Calu3 (cell line): ENCODE measurements around the gene CACNA1C. TPM values are rescaled to one million over a fixed set of nuclear protein-coding genes. Genes with fewer than 3 reads are reported as not detected.

Experiments
- BruUV-seq: library from RNA; stranded (reverse); fragments of 400-500 nt; replicated peaks from 2 replicates; lab custom pipeline; 2021; lab: Mats Ljungman, UMichigan
- CTCF ChIA-PET: fragments of 300-600 bp; sonication (Branson Sonifier 250); formaldehyde crosslinking; loops from one replicate; lab custom pipeline; 2022; ENCODE audit warnings: antibody characterized with exemption; lab: Charles Lee
- DNase-seq: peaks from one replicate; pipeline ENCODE4 v3.0.0; 2022
- H3K27ac Mint-ChIP-seq: one replicate; pipeline ENCODE4 v1.8.0; 2022; ENCODE audit warnings: mixed read lengths; ENCODE audit not compliant: unreplicated experiment
- H3K27me3 Mint-ChIP-seq: one replicate; pipeline ENCODE4 v1.8.0; 2022; ENCODE audit warnings: mixed read lengths; ENCODE audit not compliant: unreplicated experiment
- H3K36me3 Mint-ChIP-seq: one replicate; pipeline ENCODE4 v1.8.0; 2022; ENCODE audit warnings: mild to moderate bottlenecking, moderate library complexity, mixed read lengths; ENCODE audit not compliant: insufficient read depth, unreplicated experiment
- H3K4me1 Mint-ChIP-seq: one replicate; pipeline ENCODE4 v1.8.0; 2022; ENCODE audit warnings: mild to moderate bottlenecking, low read depth, mixed read lengths; ENCODE audit not compliant: unreplicated experiment
- H3K4me3 Mint-ChIP-seq: one replicate; pipeline ENCODE4 v1.8.0; 2022; ENCODE audit warnings: mild to moderate bottlenecking, low read depth, moderate library complexity, mixed read lengths; ENCODE audit not compliant: unreplicated experiment
- H3K9me3 Mint-ChIP-seq: one replicate; pipeline ENCODE4 v1.8.0; 2022; ENCODE audit warnings: low read depth, mixed read lengths; ENCODE audit not compliant: unreplicated experiment
- intact Hi-C: fragments of 100-400 bp; cut with micrococcal nuclease; formaldehyde crosslinking; loops from one replicate; pipeline ENCODE4 v1.10.0; 2022; ENCODE audit not compliant: unreplicated experiment
- total RNA-seq: library from RNA; stranded (reverse); gene quantifications from 2 replicates; pipeline ENCODE4 v1.2.3, GENCODE V29; 2022
- TF ChIP-seq, protein P1 (sequence below): fragments of 200-600 bp; IDR thresholded peaks from one replicate; pipeline ENCODE4 v1.8.0; 2022; ENCODE audit warnings: antibody characterized with exemption; ENCODE audit not compliant: unreplicated experiment

Gene CACNA1C
- total RNA-seq, 1 experiment from 2014 or later: not detected

DNA sequence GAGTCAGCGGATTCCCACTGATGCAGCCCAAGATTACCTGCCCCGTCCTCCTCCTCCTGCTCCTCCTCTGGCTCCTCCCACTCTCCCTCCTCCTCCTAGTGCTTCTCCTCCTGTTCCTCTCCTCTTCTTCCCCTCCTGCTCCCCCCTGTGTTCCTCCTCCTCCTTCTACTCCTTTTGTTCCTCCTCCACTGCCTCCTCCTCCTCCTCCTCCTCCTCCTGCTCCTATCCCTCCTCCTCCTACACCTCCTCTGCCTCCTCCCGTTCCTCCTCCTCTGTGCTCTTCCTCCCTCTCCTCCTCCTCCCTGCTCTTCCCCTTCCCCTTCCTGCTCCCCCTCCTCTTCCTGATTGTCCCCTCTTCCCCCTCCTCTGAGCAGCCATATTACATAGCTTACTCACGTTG, 141.3 kb downstream of the CACNA1C start:
- Mint-ChIP-seq H3K36me3 (no peaks in the 10 kb centered on the region), H3K9me3 (no peaks in the 10 kb centered on the region), H3K27me3 (peaks cover 80% of the 10 kb centered on the region), H3K4me3 (no peak overlapping the region), H3K27ac (no peak overlapping the region), H3K4me1 (peaks cover 5% of the 10 kb centered on the region)
- TF ChIP-seq, protein P1, sequence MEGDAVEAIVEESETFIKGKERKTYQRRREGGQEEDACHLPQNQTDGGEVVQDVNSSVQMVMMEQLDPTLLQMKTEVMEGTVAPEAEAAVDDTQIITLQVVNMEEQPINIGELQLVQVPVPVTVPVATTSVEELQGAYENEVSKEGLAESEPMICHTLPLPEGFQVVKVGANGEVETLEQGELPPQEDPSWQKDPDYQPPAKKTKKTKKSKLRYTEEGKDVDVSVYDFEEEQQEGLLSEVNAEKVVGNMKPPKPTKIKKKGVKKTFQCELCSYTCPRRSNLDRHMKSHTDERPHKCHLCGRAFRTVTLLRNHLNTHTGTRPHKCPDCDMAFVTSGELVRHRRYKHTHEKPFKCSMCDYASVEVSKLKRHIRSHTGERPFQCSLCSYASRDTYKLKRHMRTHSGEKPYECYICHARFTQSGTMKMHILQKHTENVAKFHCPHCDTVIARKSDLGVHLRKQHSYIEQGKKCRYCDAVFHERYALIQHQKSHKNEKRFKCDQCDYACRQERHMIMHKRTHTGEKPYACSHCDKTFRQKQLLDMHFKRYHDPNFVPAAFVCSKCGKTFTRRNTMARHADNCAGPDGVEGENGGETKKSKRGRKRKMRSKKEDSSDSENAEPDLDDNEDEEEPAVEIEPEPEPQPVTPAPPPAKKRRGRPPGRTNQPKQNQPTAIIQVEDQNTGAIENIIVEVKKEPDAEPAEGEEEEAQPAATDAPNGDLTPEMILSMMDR: no peak
- BruUV-seq: no TSS peak
- DNase-seq: no peak
- CTCF ChIA-PET: interaction anchor here (0.6 kb wide), 2 partner anchors 35 to 274 kb away, joined by 4 to 11 read pairs; no protein-coding TSS in a partner anchor
- intact Hi-C loops: no loop called here

DNA sequence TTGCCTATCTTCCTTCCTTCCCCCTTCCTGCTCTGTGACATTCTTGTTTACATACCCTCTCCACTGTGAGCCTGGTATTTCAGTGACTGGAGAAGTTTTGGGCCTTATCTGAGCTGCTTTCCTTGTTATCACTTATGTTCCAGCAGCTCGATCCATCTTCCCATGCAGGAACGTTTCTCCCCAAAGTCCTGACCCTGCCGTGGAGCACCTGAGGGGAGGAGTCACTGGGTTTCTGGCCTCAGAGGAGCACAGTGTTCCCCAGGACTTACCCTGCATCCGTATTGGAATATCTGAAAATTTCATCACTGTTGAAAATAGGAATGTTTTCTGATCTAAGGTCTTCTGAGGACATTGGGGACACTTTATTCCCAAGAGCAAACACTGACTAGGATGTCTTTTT, 141.8 kb downstream of the CACNA1C start:
- peaks cover 5% of the 10 kb centered on the region for H3K4me1 Mint-ChIP-seq
- CTCF ChIA-PET: interaction anchor here (0.6 kb wide), 2 partner anchors 34 to 274 kb away, joined by 4 to 11 read pairs; no protein-coding TSS in a partner anchor
- TF ChIP-seq, protein P1: no peak
- H3K9me3 Mint-ChIP-seq: no peaks in the 10 kb centered on the region
- H3K36me3 Mint-ChIP-seq: no peaks in the 10 kb centered on the region
- peaks cover 80% of the 10 kb centered on the region for H3K27me3 Mint-ChIP-seq
- DNase-seq: no peak
- no peak overlapping the region for H3K4me3 Mint-ChIP-seq
- no TSS peak for BruUV-seq
- H3K27ac Mint-ChIP-seq: peak overlapping the region; percentile 12
- intact Hi-C loops: no loop called here

GRCh38 chr12:2195085-2195484, 142.3 kb downstream of the CACNA1C start:
- Mint-ChIP-seq H3K27me3 (peaks cover 80% of the 10 kb centered on the region), H3K4me3 (no peak overlapping the region), H3K27ac (no peak overlapping the region), H3K9me3 (no peaks in the 10 kb centered on the region), H3K36me3 (no peaks in the 10 kb centered on the region), H3K4me1 (peaks cover 5% of the 10 kb centered on the region)
- CTCF ChIA-PET: no interaction called here
- no peak for DNase-seq
- TF ChIP-seq, protein P1: no peak
- intact Hi-C loops: no loop called here
- no TSS peak for BruUV-seq

DNA sequence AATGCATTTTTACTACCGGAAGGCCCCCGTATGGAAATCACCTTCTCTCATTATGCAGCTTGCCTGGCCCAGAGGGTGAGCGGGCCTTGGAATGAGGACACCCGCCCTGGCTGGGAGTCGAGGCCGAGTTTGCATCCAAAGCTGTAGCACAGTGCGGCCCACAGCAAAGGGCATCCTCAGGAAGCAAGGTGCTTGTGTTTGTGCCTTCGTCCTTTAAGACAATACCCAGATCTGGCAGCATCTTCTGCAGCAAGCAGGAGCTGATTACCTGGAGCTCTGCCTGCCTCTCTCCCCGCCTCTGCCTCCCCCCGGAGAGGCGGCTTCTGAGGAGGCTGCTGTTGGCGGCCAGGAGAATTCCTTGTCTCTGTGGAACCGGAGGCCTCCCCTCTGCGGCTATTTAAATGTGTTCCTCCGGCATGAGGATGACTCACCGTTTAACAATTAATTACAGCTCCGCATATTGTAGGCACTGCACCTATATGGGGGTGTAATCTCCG, 145.3 kb downstream of the CACNA1C start:
- DNase-seq: peak; percentile 34
- intact Hi-C loops: no loop called here
- Mint-ChIP-seq H3K27me3 (peaks cover 79% of the 10 kb centered on the region), H3K9me3 (no peaks in the 10 kb centered on the region), H3K27ac (no peak overlapping the region), H3K4me3 (no peak overlapping the region), H3K36me3 (no peaks in the 10 kb centered on the region), H3K4me1 (peaks cover 5% of the 10 kb centered on the region)
- TF ChIP-seq, protein P1: no peak
- CTCF ChIA-PET: no interaction called here
- BruUV-seq: no TSS peak
